Measurements from ENCODE around the gene POC1B. TPM values are rescaled to one million over a fixed set of nuclear protein-coding genes. Genes with fewer than 3 reads are reported as not detected.
A peak's percentile ranks its signal among the peaks of the same experiment; 100 is the strongest.

Gene POC1B
- total and polyA plus RNA-seq, 8 donors, result 19.5 to 27.8 (median 23.1) TPM

DNA sequence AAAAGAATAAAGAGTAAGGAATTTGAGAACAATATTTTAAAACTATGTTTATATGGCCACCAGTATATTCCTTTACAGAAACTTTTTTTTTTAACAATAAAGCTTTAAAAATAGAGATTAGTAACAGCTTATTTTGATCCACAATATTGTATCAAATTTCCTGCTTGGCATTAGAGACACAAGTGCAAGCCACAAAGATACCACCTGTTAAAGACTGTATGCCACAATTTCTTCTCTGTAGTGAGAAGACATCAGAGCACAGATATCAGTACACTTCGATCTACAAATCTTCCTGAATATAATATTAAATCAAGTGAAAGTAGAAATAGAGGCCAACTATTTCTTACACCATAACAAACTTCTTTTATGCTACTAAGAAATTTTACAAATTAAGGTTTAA lies 69.3 kb downstream of the POC1B start:
- TF ChIP-seq, protein P1, sequence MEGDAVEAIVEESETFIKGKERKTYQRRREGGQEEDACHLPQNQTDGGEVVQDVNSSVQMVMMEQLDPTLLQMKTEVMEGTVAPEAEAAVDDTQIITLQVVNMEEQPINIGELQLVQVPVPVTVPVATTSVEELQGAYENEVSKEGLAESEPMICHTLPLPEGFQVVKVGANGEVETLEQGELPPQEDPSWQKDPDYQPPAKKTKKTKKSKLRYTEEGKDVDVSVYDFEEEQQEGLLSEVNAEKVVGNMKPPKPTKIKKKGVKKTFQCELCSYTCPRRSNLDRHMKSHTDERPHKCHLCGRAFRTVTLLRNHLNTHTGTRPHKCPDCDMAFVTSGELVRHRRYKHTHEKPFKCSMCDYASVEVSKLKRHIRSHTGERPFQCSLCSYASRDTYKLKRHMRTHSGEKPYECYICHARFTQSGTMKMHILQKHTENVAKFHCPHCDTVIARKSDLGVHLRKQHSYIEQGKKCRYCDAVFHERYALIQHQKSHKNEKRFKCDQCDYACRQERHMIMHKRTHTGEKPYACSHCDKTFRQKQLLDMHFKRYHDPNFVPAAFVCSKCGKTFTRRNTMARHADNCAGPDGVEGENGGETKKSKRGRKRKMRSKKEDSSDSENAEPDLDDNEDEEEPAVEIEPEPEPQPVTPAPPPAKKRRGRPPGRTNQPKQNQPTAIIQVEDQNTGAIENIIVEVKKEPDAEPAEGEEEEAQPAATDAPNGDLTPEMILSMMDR (IDR thresholded peaks at IDR 0.05), result no peak
- Histone ChIP-seq H3K27ac (no peak overlapping the region), H3K4me1 (peaks cover 23 to 33% of the 10 kb centered on the region in 2 donors), H3K36me3 (no peaks in the 10 kb centered on the region), H3K27me3 (no peaks in the 10 kb centered on the region), H3K4me3 (no peak overlapping the region), H3K9me3 (no peaks in the 10 kb centered on the region)
- DNase-seq (no peak), ATAC-seq (no peak)
- intact Hi-C loops (cut with DNase I), result no loop called here

DNA sequence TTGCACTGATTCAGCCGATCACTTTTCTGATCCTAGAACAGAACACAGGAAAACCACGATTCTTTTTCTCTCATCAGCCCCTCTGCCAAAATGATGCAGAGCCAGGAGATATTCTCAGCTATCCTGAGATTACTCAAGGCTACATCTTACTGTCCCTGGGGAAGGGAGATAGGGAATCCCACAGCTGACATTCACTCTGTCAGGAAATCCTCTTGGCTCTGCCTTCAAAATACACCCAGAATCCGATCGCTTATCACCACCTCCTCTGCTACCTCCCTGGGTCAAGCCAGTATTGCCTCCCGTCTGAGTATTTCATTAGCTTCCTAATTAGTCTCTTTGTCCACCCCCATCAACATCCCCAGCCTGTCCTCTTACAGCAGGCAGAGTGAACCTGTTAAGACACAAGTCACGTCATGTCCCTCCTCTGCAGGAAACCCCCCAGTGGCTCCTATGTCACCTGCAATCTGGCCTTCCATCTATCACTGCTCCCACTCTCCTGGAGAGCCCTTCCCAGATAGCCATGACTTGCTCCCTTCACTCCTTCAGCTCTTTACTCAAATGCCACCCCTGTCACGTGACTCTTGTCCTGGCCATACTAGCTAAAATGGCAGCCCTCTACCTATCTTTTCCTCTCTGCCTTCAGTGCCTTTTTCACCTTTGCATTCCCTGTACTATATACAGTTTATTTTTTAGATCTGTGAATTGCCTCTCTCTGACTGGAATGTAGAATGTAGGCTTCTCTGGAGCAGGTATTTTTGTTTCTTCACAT lies 71.6 kb downstream of the POC1B start:
- no peaks in the 10 kb centered on the region for H3K9me3 ChIP-seq
- no peaks in the 10 kb centered on the region for H3K27me3 ChIP-seq
- ATAC-seq, result peak; percentile 12
- DNase-seq, result peak in 1 of 4 donors; percentile 27
- H3K4me1 ChIP-seq, result peaks cover 35 to 36% of the 10 kb centered on the region in 2 donors
- intact Hi-C loops (cut with DNase I), result no loop called here
- H3K4me3 ChIP-seq, result no peak overlapping the region
- no peaks in the 10 kb centered on the region for H3K36me3 ChIP-seq
- TF ChIP-seq, protein P1 (IDR thresholded peaks at IDR 0.05), result no peak
- H3K27ac ChIP-seq, result peak overlapping the region; percentile 71 to 79

DNA sequence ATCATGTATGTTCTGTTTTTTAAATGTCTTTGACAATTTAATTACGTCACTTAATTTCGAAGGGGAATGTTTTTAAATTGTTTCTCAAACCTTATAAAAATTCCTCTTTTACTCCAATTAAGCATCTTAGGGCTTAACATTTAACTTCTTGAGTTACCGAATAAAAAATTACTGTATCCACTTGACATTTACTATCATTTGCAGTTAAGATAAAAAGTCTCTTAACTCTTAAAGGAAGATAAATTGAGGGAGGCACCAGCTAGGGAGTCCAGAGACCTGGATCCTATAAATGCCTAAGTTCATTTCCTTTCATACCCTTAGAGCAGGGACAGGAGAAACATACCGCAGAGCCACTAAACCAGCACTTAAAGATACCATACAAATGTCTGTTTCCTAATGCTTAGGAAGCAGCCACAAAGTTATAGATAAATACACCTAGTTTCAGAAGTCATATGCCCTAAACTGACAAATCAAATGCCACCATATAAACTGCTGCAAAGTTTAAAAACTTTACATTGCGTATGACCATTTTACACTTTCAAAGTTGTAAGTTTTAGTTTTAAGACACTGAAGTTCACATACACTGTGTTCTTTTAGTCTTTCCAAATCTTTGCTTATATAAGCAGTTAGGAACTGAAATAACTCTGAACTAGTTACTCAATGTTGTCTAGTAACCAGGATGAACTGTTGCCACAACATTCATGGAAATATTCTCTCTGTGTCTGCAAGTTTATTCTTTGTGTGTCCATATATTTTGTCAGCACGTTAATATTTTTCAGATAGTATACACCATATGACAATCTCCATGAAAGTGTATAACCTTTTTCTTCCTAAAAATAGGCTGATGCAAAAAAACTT lies 72.5 kb downstream of the POC1B start:
- intact Hi-C loops (cut with DNase I), result no loop called here
- ATAC-seq, result peak; percentile 80

DNA sequence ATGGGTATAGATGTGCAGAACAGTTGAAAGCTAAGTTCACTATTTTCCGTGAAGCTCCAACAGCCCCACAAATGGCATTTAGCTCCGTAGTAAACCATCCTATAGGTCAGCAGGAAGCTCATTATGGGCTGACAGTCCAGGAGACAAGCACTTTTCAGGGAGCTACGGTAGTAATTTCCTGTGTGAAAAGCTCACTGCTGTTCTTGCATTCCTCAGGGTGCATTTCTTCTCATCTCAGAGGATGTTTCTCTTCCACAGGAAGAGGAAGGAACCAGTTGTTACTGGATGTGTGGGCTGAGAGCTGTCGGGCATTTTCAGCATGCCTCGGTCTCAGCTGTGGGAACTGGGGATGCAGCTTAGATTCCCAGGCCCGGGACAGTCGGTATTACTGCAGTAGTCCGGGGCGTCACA lies 74.0 kb downstream of the POC1B start:
- intact Hi-C loops (cut with DNase I), result no loop called here
- Histone ChIP-seq H3K4me3 (no peak overlapping the region), H3K27me3 (no peaks in the 10 kb centered on the region), H3K36me3 (no peaks in the 10 kb centered on the region), H3K4me1 (peaks cover 35 to 36% of the 10 kb centered on the region in 2 donors), H3K9me3 (no peaks in the 10 kb centered on the region), H3K27ac (peak overlapping the region; percentile 71 to 79)
- TF ChIP-seq, protein P1 (IDR thresholded peaks at IDR 0.05), result no peak
- ATAC-seq (peak; percentile 28), DNase-seq (peak in 3 of 4 donors; percentile 36 to 59 (median 43))

More for the DNA sequence above, 72.5 kb downstream of the POC1B start:
- Histone ChIP-seq H3K27ac (peak overlapping the region; percentile 71 to 79), H3K4me1 (peaks cover 35 to 36% of the 10 kb centered on the region in 2 donors), H3K9me3 (no peaks in the 10 kb centered on the region), H3K4me3 (no peak overlapping the region), H3K36me3 (no peaks in the 10 kb centered on the region), H3K27me3 (no peaks in the 10 kb centered on the region)
- TF ChIP-seq, protein P1 (IDR thresholded peaks at IDR 0.05), result no peak
- peak in 2 of 4 donors; percentile 68 to 83 for DNase-seq

DNA sequence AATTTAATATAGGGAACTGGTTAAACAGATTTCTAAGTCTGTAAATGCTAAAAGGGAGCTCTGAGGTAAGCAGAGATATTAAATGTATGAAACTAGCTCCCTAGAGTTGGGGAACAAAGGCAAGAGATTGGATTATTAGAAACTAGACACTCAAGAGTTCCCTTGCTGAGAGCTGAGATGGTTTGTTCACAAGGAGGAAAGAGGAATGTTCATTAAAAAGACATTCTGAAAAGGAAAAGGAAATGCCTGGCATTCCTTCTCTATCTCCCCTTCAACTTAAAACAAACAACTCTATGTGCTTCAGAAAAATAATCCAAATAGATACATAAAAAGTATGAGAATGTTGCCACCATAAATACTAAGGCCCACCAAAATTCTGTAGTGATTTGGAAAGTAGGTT lies 74.9 kb downstream of the POC1B start:
- H3K4me3 ChIP-seq, result no peak overlapping the region
- TF ChIP-seq, protein P1 (IDR thresholded peaks at IDR 0.05), result no peak
- intact Hi-C loops (cut with DNase I), result no loop called here
- DNase-seq (peak in 1 of 4 donors; percentile 45), ATAC-seq (peak; percentile 38)
- H3K27me3 ChIP-seq, result no peaks in the 10 kb centered on the region
- peaks cover 35 to 36% of the 10 kb centered on the region in 2 donors for H3K4me1 ChIP-seq
- no peaks in the 10 kb centered on the region for H3K36me3 ChIP-seq
- no peaks in the 10 kb centered on the region for H3K9me3 ChIP-seq
- peak overlapping the region; percentile 71 to 79 for H3K27ac ChIP-seq

Measured in left lung (tissue), 10 donors.